BJ (cell line): Measurements from ENCODE around the gene PRKCA. TPM values are rescaled to one million over a fixed set of nuclear protein-coding genes. Genes with fewer than 3 reads are reported as not detected.

Experiments used
- CTCF ChIA-PET: fragments of 350-600 bp; formaldehyde crosslinking; extraction: SDS; loops from one replicate; lab custom pipeline; 2021; ENCODE audit warnings: antibody characterized with exemption, inconsistent platforms; lab: Yijun Ruan, JAX
- POLR2A ChIA-PET: fragments of 300-600 bp; sonication (Branson Sonifier 250); formaldehyde crosslinking; extraction: SDS; loops from one replicate; lab custom pipeline; 2021; ENCODE audit warnings: antibody characterized with exemption; lab: Charles Lee
- DNase-seq: peaks from one replicate; pipeline ENCODE4 v3.0.0-alpha.2; 2011; ENCODE audit warnings: low read depth
- H3K27me3 ChIP-seq: 2 replicates; pipeline ENCODE4 v1.6.0; 2011; ENCODE audit warnings: low read length; ENCODE audit not compliant: control insufficient read depth, insufficient read depth
- H3K36me3 ChIP-seq: 2 replicates; pipeline ENCODE4 v1.5.1; 2011; ENCODE audit warnings: low read length; ENCODE audit not compliant: control insufficient read depth, insufficient read depth
- H3K4me3 ChIP-seq: 2 replicates; pipeline ENCODE4 v1.5.1; 2011; ENCODE audit warnings: low read depth, mild to moderate bottlenecking, control low read depth, low read length
- CTCF ChIP-seq: IDR thresholded peaks from 2 replicates; pipeline ENCODE4 v1.5.1; 2011; ENCODE audit warnings: low read depth, mild to moderate bottlenecking, control low read depth, inconsistent platforms, low read length, moderate library complexity; ENCODE audit not compliant: insufficient read depth
- polyA plus RNA-seq: library from polyadenylated mRNA; depleted of rRNA; stranded (reverse); fragments of >200 nt; gene quantifications from 2 replicates; pipeline ENCODE4 v1.2.3, GENCODE V29; 2011

PRKCA gene
- polyA plus RNA-seq, 1 experiment, result 38.7 TPM

GRCh38 chr17:66684731-66685130 is 382.3 kb downstream of the PRKCA start:
- CTCF ChIA-PET, result interaction anchor here (1.5 kb wide), 1 partner anchor 11 kb away, joined by 5 read pairs; no protein-coding TSS in a partner anchor

GRCh38 chr17:66686601-66687000 is 384.2 kb downstream of the PRKCA start:
- peaks cover 9% of the 10 kb centered on the region for H3K36me3 ChIP-seq
- no peaks in the 10 kb centered on the region for H3K27me3 ChIP-seq
- POLR2A ChIA-PET, result no interaction called here
- no peak for DNase-seq
- no peak overlapping the region for H3K4me3 ChIP-seq
- TF ChIP-seq CTCF, result no peak
- CTCF ChIA-PET, result interaction anchor here (1.2 kb wide), 1 partner anchor 1455 kb away, joined by 3 read pairs; no protein-coding TSS in a partner anchor

More at GRCh38 chr17:66684731-66685130, 382.3 kb downstream of the PRKCA start:
- DNase-seq, result no peak
- TF ChIP-seq CTCF, result no peak
- no peaks in the 10 kb centered on the region for H3K27me3 ChIP-seq
- H3K4me3 ChIP-seq, result no peak overlapping the region
- peaks cover 8% of the 10 kb centered on the region for H3K36me3 ChIP-seq
- POLR2A ChIA-PET, result no interaction called here

- no peak for DNase-seq
- POLR2A ChIA-PET, result no interaction called here
- Histone ChIP-seq H3K27me3 (no peaks in the 10 kb centered on the region), H3K4me3 (no peak overlapping the region), H3K36me3 (peaks cover 12% of the 10 kb centered on the region)
- CTCF ChIA-PET, result no interaction called here
- TF ChIP-seq CTCF, result no peak
Measured at GRCh38 chr17:66687570-66688284, 385.3 kb downstream of the PRKCA start.

GRCh38 chr17:66689221-66689620 is 386.8 kb downstream of the PRKCA start:
- Histone ChIP-seq H3K36me3 (peaks cover 12% of the 10 kb centered on the region), H3K27me3 (no peaks in the 10 kb centered on the region), H3K4me3 (no peak overlapping the region)
- TF ChIP-seq CTCF, result no peak
- no peak for DNase-seq
- ChIA-PET CTCF (interaction anchor here (0.6 kb wide), 1 partner anchor 69 kb away, joined by 4 read pairs; no protein-coding TSS in a partner anchor), POLR2A (no interaction called here)

GRCh38 chr17:66690166-66690565 is 387.8 kb downstream of the PRKCA start:
- H3K4me3 ChIP-seq, result no peak overlapping the region
- CTCF ChIA-PET, result no interaction called here
- peaks cover 14% of the 10 kb centered on the region for H3K36me3 ChIP-seq
- no peak for DNase-seq
- POLR2A ChIA-PET, result no interaction called here
- no peaks in the 10 kb centered on the region for H3K27me3 ChIP-seq
- no peak for TF ChIP-seq CTCF
